Panc1 (cell line): Measurements from ENCODE around the gene BTBD9. TPM values are rescaled to one million over a fixed set of nuclear protein-coding genes. Genes with fewer than 3 reads are reported as not detected.

Source experiments
- ATAC-seq: fragments of 200-7000 bp; cut with Tn5 transposase; 2 replicates; pipeline ENCODE4 v1.9.1; 2020; ENCODE audit warnings: mild to moderate bottlenecking, moderate library complexity
- BruUV-seq: library from RNA; stranded (reverse); fragments of 400-500 nt; replicated peaks from 2 replicates; lab custom pipeline; 2021; lab: Mats Ljungman, UMichigan
- CTCF ChIA-PET: fragments of 300-600 bp; sonication (Branson Sonifier 250); formaldehyde crosslinking; loops from one replicate; lab custom pipeline; 2022; ENCODE audit warnings: antibody characterized with exemption; lab: Charles Lee
- POLR2A ChIA-PET: fragments of 300-600 bp; sonication (Branson Sonifier 250); formaldehyde crosslinking; loops from one replicate; lab custom pipeline; 2022; ENCODE audit warnings: antibody characterized with exemption; lab: Charles Lee
- DNase-seq: peaks from one replicate; pipeline ENCODE4 v3.0.0-alpha.2; 2010; ENCODE audit warnings: low read depth, low spot score
- H3K27ac ChIP-seq: 2 replicates; pipeline ENCODE4 v1.5.1; 2011; ENCODE audit warnings: mild to moderate bottlenecking, low read length, inconsistent platforms
- H3K27me3 ChIP-seq: fragments of 200-500 bp; sonication (Bioruptor generic); 2 replicates; pipeline ENCODE4 v1.6.0; 2014; ENCODE audit warnings: low read length, inconsistent platforms; ENCODE audit not compliant: control insufficient read depth, insufficient read depth
- H3K36me3 ChIP-seq: fragments of 200-500 bp; sonication (Bioruptor generic); 2 replicates; pipeline ENCODE4 v1.5.1; 2014; ENCODE audit warnings: inconsistent platforms, mild to moderate bottlenecking, low read length, moderate library complexity; ENCODE audit not compliant: control insufficient read depth, insufficient read depth
- H3K4me1 ChIP-seq: 2 replicates; pipeline ENCODE4 v1.5.1; 2011; ENCODE audit warnings: inconsistent platforms, mild to moderate bottlenecking, low read length, moderate library complexity; ENCODE audit not compliant: control insufficient read depth, insufficient read depth
- H3K4me3 ChIP-seq, 2 experiments: 2 replicates each; pipeline ENCODE4 v1.5.1; 2011 to 2012; ENCODE audit warnings: low read depth in 2 of 2, low read length in 2 of 2, mild to moderate bottlenecking in 2 of 2, inconsistent platforms in 1 of 2, moderate library complexity in 1 of 2
- H3K9me3 ChIP-seq: fragments of 200-500 bp; sonication (Bioruptor generic); 2 replicates; pipeline ENCODE4 v1.5.1; 2014; ENCODE audit warnings: low read depth, mild to moderate bottlenecking, inconsistent platforms, low read length, moderate library complexity; ENCODE audit not compliant: control insufficient read depth, insufficient read depth
- CTCF ChIP-seq: fragments of 450-650 bp; IDR thresholded peaks from 2 replicates; pipeline ENCODE4 v1.5.1; 2017; ENCODE audit warnings: mild to moderate bottlenecking
- POLR2AphosphoS5 ChIP-seq: IDR thresholded peaks from 2 replicates; pipeline ENCODE4 v1.6.1; 2012; ENCODE audit warnings: mild to moderate bottlenecking, low read depth, low read length, moderate library complexity
- REST ChIP-seq, 2 experiments: IDR thresholded peaks; 2 replicates each; pipeline ENCODE4 v1.6.1; 2011 to 2012; ENCODE audit warnings: low read depth in 2 of 2, control low read depth in 1 of 2, low read length in 1 of 2, mild to moderate bottlenecking in 1 of 2, moderate library complexity in 1 of 2; ENCODE audit not compliant: insufficient read depth in 1 of 2
- SIN3A ChIP-seq: IDR thresholded peaks from 2 replicates; pipeline ENCODE4 v1.6.1; 2012; ENCODE audit warnings: low read depth, mild to moderate bottlenecking, low read length, moderate library complexity, borderline replicate concordance; ENCODE audit not compliant: insufficient read depth
- TCF7L2 ChIP-seq: IDR thresholded peaks from 2 replicates; pipeline ENCODE4 v1.6.1; 2011; ENCODE audit warnings: mild to moderate bottlenecking, low read depth, low read length, inconsistent platforms
- in situ Hi-C: cut with HindIII; loops from 2 replicates; pipeline ENCODE4 v1.10.0; 2016; ENCODE audit warnings: low sequenced_read_pairs, low pct_unique_long_range_greater_than_20kb
- intact Hi-C: fragments of 100-400 bp; cut with micrococcal nuclease; formaldehyde crosslinking; loops from one replicate; pipeline ENCODE4 v1.10.0; 2022; ENCODE audit not compliant: unreplicated experiment
- total RNA-seq: library from RNA; stranded (reverse); gene quantifications from one replicate; pipeline ENCODE4 v1.2.1, GENCODE V29; 2021; ENCODE audit not compliant: unreplicated experiment

BTBD9 gene
- total RNA-seq, 1 experiment from 2014 or later: 12.8 TPM

- Histone ChIP-seq H3K36me3 (no peaks in the 10 kb centered on the region), H3K4me1 (peaks cover 6% of the 10 kb centered on the region; the same call in 1 of the 2 replicates), H3K9me3 (no peaks in the 10 kb centered on the region), H3K27me3 (no peaks in the 10 kb centered on the region), H3K27ac (no peak overlapping the region), H3K4me3 (no peak overlapping the region)
- ATAC-seq (no peak), DNase-seq (no peak)
- TF ChIP-seq CTCF (no peak), REST (IDR thresholded peaks at IDR 0.05; ENCODE audit: insufficient read depth in 1 of 2, low read depth in 2 of 2, low read length in 1 of 2) (no peak), POLR2AphosphoS5 (no peak), TCF7L2 (no peak), SIN3A (no peak)
- ChIA-PET CTCF (no interaction called here), POLR2A (no interaction called here)
- BruUV-seq: no TSS peak
- in situ Hi-C loops (no loop called here), intact Hi-C loops (no loop called here)
Measured at GRCh38 chr6:38603966-38604365, 35.8 kb downstream of the BTBD9 start.

DNA sequence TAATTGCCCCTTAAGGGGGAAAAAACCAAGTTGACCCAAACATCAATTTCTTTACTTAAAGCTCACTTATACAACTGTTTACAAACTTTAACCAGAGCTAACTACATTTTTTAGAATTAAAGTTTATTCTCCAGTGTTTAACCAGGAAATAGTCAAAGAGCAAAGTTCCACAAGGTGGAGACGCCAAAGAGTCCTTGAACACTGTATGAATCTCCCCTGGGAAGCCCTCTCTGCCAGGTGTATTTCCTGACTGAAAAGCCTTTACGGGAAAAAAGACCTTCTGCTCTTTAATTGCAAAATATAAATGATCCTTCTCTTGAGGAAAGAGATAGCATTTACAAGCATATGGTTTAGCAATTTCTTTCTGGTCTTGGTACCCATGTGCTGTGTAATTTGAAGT lies 36.2 kb downstream of the BTBD9 start:
- POLR2A ChIA-PET: no interaction called here
- DNase-seq: no peak
- Histone ChIP-seq H3K27ac (no peak overlapping the region), H3K4me3 (no peak overlapping the region), H3K4me1 (peaks cover 6% of the 10 kb centered on the region; the same call in 1 of the 2 replicates), H3K9me3 (no peaks in the 10 kb centered on the region), H3K27me3 (no peaks in the 10 kb centered on the region), H3K36me3 (no peaks in the 10 kb centered on the region)
- ATAC-seq: no peak
- intact Hi-C loops: no loop called here
- no peak for TF ChIP-seq TCF7L2
- TF ChIP-seq SIN3A: no peak
- no peak for TF ChIP-seq CTCF
- no peak for TF ChIP-seq REST (IDR thresholded peaks at IDR 0.05; ENCODE audit: insufficient read depth in 1 of 2, low read depth in 2 of 2, low read length in 1 of 2)
- TF ChIP-seq POLR2AphosphoS5: no peak
- BruUV-seq: no TSS peak
- CTCF ChIA-PET: no interaction called here
- in situ Hi-C loops: no loop called here
